CD4-positive, CD25-positive, alpha-beta regulatory T cell (primary cell): ENCODE data around the gene TCAP. TPM values are rescaled to one million over a fixed set of nuclear protein-coding genes. Genes with fewer than 3 reads are reported as not detected.

Source experiments
- ATAC-seq, 2 donors: fragments of 150-1000 bp; cut with Tn5 transposase; one replicate each; pipeline ENCODE4 v1.10.0; 2021; ENCODE audit warnings: low read depth in 2 of 2, moderate number of reproducible peaks in 2 of 2, moderate library complexity in 1 of 2
- DNase-seq, 3 donors: peaks; one replicate each; pipeline versions ENCODE4 v3.0.0 to v3.0.0-alpha.2; 2012 to 2022; ENCODE audit warnings: mixed read lengths in 1 of 3
- H3K27ac ChIP-seq: one replicate; pipeline ENCODE4 v1.7.0; 2013; ENCODE audit warnings: mild to moderate bottlenecking, low read length; ENCODE audit not compliant: insufficient read depth, poor library complexity, severe bottlenecking
- H3K27me3 ChIP-seq: one replicate; pipeline ENCODE4 v1.7.0; 2013; ENCODE audit warnings: low read length; ENCODE audit not compliant: control insufficient read depth, insufficient read depth
- H3K36me3 ChIP-seq: one replicate; pipeline ENCODE4 v1.7.0; 2013; ENCODE audit warnings: mild to moderate bottlenecking, low read length, moderate library complexity; ENCODE audit not compliant: control insufficient read depth, insufficient read depth
- H3K4me1 ChIP-seq: 2 replicates; pipeline ENCODE4 v1.7.0; 2013; ENCODE audit warnings: mild to moderate bottlenecking, low read length; ENCODE audit not compliant: insufficient read depth, control insufficient read depth, poor library complexity, severe bottlenecking
- H3K4me3 ChIP-seq: one replicate; pipeline ENCODE4 v1.7.0; 2013; ENCODE audit warnings: low read depth, mild to moderate bottlenecking, low read length, moderate library complexity
- H3K9me3 ChIP-seq, 2 experiments: 1 replicate in 1 of 2; 2 replicates in 1 of 2; pipeline ENCODE4 v1.7.0; 2013; ENCODE audit warnings: low read length in 2 of 2, mild to moderate bottlenecking in 1 of 2, moderate library complexity in 1 of 2; ENCODE audit not compliant: control insufficient read depth in 2 of 2
- H3K27ac Mint-ChIP-seq, 3 donors: one replicate each; pipeline ENCODE4 v1.8.0; 2020 to 2022; ENCODE audit warnings: mild to moderate bottlenecking in 3 of 3, mixed read lengths in 3 of 3, moderate library complexity in 2 of 3
- H3K27me3 Mint-ChIP-seq: one replicate; pipeline ENCODE4 v1.8.0; 2022; ENCODE audit warnings: mild to moderate bottlenecking, mixed read lengths
- H3K36me3 Mint-ChIP-seq: one replicate; pipeline ENCODE4 v1.8.0; 2020; ENCODE audit warnings: mixed read lengths
- H3K4me1 Mint-ChIP-seq, 4 donors: one replicate each; pipeline ENCODE4 v1.8.0; 2020 to 2022; ENCODE audit warnings: mixed read lengths in 4 of 4, mild to moderate bottlenecking in 1 of 4
- H3K4me3 Mint-ChIP-seq, 4 donors: one replicate each; pipeline ENCODE4 v1.8.0; 2020 to 2022; ENCODE audit warnings: mild to moderate bottlenecking in 4 of 4, mixed read lengths in 4 of 4, moderate library complexity in 3 of 4
- H3K9me3 Mint-ChIP-seq, 7 donors: one replicate each; pipeline ENCODE4 v1.8.0; 2020 to 2022; ENCODE audit warnings: mixed read lengths in 7 of 7, mild to moderate bottlenecking in 3 of 7, moderate library complexity in 2 of 7
- polyA plus RNA-seq, 4 donors: library from polyadenylated mRNA; unstranded; fragments of 300-500 nt; fragmentation: Illumina TruSeq; gene quantifications; one replicate each; pipeline ENCODE4 v1.2.3, GENCODE V29; 2021
- total RNA-seq: library from RNA; stranded (reverse); gene quantifications from one replicate; pipeline ENCODE4 v1.2.3, GENCODE V29; 2022

TCAP gene
- total and polyA plus RNA-seq, 5 donors from 2014 or later = 0.07 to 3.4 TPM; not detected in 3

GRCh38 chr17:39619786-39620101, 45.4 kb upstream of the TCAP start:
- Mint-ChIP-seq H3K4me3 (peak overlapping the region in 3 of 4 donors; percentile 41 to 79 (median 47)), H3K9me3 (no peaks in the 10 kb centered on the region), H3K4me1 (peaks cover 8 to 28% (median 18%) of the 10 kb centered on the region in 4 donors), H3K36me3 (no peaks in the 10 kb centered on the region), H3K27me3 (peaks cover 48% of the 10 kb centered on the region), H3K27ac (no peak overlapping the region)
- DNase-seq = no peak
- Histone ChIP-seq H3K27ac (no peak overlapping the region), H3K4me1 (peaks cover 30% of the 10 kb centered on the region), H3K4me3 (no peak overlapping the region), H3K27me3 (no peaks in the 10 kb centered on the region), H3K36me3 (no peaks in the 10 kb centered on the region), H3K9me3 (no peaks in the 10 kb centered on the region)
- no peak for ATAC-seq

- peak overlapping the region; percentile 63 for H3K27ac ChIP-seq
- Mint-ChIP-seq H3K4me3 (peak overlapping the region; percentile 63 to 77 (median 72)), H3K36me3 (no peaks in the 10 kb centered on the region), H3K27ac (peak overlapping the region; percentile 6 to 57 (median 32)), H3K9me3 (no peaks in the 10 kb centered on the region), H3K4me1 (peaks cover 13 to 38% (median 24%) of the 10 kb centered on the region in 4 donors), H3K27me3 (peaks cover 50% of the 10 kb centered on the region)
- H3K4me1 ChIP-seq = peaks cover 34% of the 10 kb centered on the region
- peaks cover 5% of the 10 kb centered on the region for H3K27me3 ChIP-seq
- peak; percentile 74 to 82 for ATAC-seq
- no peaks in the 10 kb centered on the region for H3K9me3 ChIP-seq
- DNase-seq = peak; percentile 77 to 86 (median 84)
- no peaks in the 10 kb centered on the region for H3K36me3 ChIP-seq
- H3K4me3 ChIP-seq = peak overlapping the region; percentile 70
Measured at GRCh38 chr17:39621523-39622379, 43.4 kb upstream of the TCAP start.

GRCh38 chr17:39622380-39623006, 42.7 kb upstream of the TCAP start:
- DNase-seq = peak in 2 of 3 donors; percentile 34 to 35
- peaks cover 5% of the 10 kb centered on the region for H3K27me3 ChIP-seq
- H3K4me1 ChIP-seq = peaks cover 37% of the 10 kb centered on the region
- Mint-ChIP-seq H3K9me3 (no peaks in the 10 kb centered on the region), H3K36me3 (no peaks in the 10 kb centered on the region), H3K27me3 (peaks cover 47% of the 10 kb centered on the region), H3K27ac (peak overlapping the region; percentile 6 to 57 (median 32)), H3K4me3 (peak overlapping the region; percentile 63 to 77 (median 72)), H3K4me1 (peaks cover 13 to 37% (median 24%) of the 10 kb centered on the region in 4 donors)
- H3K4me3 ChIP-seq = peak overlapping the region; percentile 70
- peak; percentile 55 to 57 for ATAC-seq
- no peaks in the 10 kb centered on the region for H3K9me3 ChIP-seq
- H3K36me3 ChIP-seq = no peaks in the 10 kb centered on the region
- peak overlapping the region; percentile 63 for H3K27ac ChIP-seq

- Mint-ChIP-seq H3K27ac (peak overlapping the region in 1 of 3 donors; percentile 74), H3K4me1 (peaks cover 13 to 34% (median 23%) of the 10 kb centered on the region in 4 donors)
Measured at GRCh38 chr17:39623356-39623950, 41.7 kb upstream of the TCAP start.

GRCh38 chr17:39624313-39624712, 40.8 kb upstream of the TCAP start:
- H3K4me3 Mint-ChIP-seq = peak overlapping the region in 1 of 4 donors; percentile 27
- H3K4me1 Mint-ChIP-seq = peaks cover 13 to 32% (median 21%) of the 10 kb centered on the region in 4 donors
- no peaks in the 10 kb centered on the region for H3K36me3 Mint-ChIP-seq
- DNase-seq (no peak), ATAC-seq (no peak)
- no peak overlapping the region for H3K27ac Mint-ChIP-seq
- no peaks in the 10 kb centered on the region for H3K9me3 Mint-ChIP-seq
- no peak overlapping the region for H3K4me3 ChIP-seq
- peaks cover 26% of the 10 kb centered on the region for H3K4me1 ChIP-seq
- H3K27ac ChIP-seq = no peak overlapping the region
- H3K27me3 Mint-ChIP-seq = peaks cover 52% of the 10 kb centered on the region
- H3K36me3 ChIP-seq = no peaks in the 10 kb centered on the region
- peaks cover 11% of the 10 kb centered on the region for H3K27me3 ChIP-seq
- no peaks in the 10 kb centered on the region for H3K9me3 ChIP-seq

More at GRCh38 chr17:39623356-39623950, 41.7 kb upstream of the TCAP start:
- Histone ChIP-seq H3K36me3 (no peaks in the 10 kb centered on the region), H3K27ac (no peak overlapping the region), H3K27me3 (peaks cover 8% of the 10 kb centered on the region), H3K4me3 (no peak overlapping the region), H3K9me3 (no peaks in the 10 kb centered on the region), H3K4me1 (peaks cover 31% of the 10 kb centered on the region)
- Mint-ChIP-seq H3K9me3 (no peaks in the 10 kb centered on the region), H3K36me3 (no peaks in the 10 kb centered on the region), H3K4me3 (peak overlapping the region in 3 of 4 donors; percentile 19 to 82 (median 66)), H3K27me3 (peaks cover 48% of the 10 kb centered on the region)
- DNase-seq (peak; percentile 74 to 79 (median 78)), ATAC-seq (peak; percentile 44 to 54)

- no peaks in the 10 kb centered on the region for H3K9me3 ChIP-seq
- H3K4me3 Mint-ChIP-seq = peak overlapping the region in 2 of 4 donors; percentile 10 to 33
- no peak overlapping the region for H3K4me3 ChIP-seq
- H3K36me3 Mint-ChIP-seq = no peaks in the 10 kb centered on the region
- peaks cover 54% of the 10 kb centered on the region for H3K27me3 Mint-ChIP-seq
- DNase-seq = no peak
- H3K27ac ChIP-seq = no peak overlapping the region
- H3K4me1 ChIP-seq = peaks cover 26% of the 10 kb centered on the region
- H3K4me1 Mint-ChIP-seq = peaks cover 13 to 32% (median 21%) of the 10 kb centered on the region in 4 donors
- no peaks in the 10 kb centered on the region for H3K9me3 Mint-ChIP-seq
- H3K27ac Mint-ChIP-seq = no peak overlapping the region
- peaks cover 11% of the 10 kb centered on the region for H3K27me3 ChIP-seq
- ATAC-seq = no peak
- H3K36me3 ChIP-seq = no peaks in the 10 kb centered on the region
Measured at GRCh38 chr17:39625198-39625785, 39.9 kb upstream of the TCAP start.
